Muscle layer of colon (tissue), 2 donors: ENCODE measurements around the gene TMEM40.
"Not testable (repeated sequence)": the region's sequence is repeated elsewhere in the genome, so short reads cannot be mapped to it uniquely, and the experiment has no call there.

ENCODE experiments used
- H3K27ac ChIP-seq: one replicate; pipeline ENCODE4 v1.7.0; 2013; ENCODE audit warnings: low read depth, mild to moderate bottlenecking, low read length, moderate library complexity
- H3K27me3 ChIP-seq, 2 donors: one replicate each; pipeline ENCODE4 v1.7.0; 2013; ENCODE audit warnings: low read length in 2 of 2, mild to moderate bottlenecking in 2 of 2; ENCODE audit not compliant: insufficient read depth in 2 of 2, control insufficient read depth in 1 of 2
- H3K36me3 ChIP-seq: one replicate; pipeline ENCODE4 v1.7.0; 2013; ENCODE audit warnings: mild to moderate bottlenecking, low read length; ENCODE audit not compliant: insufficient read depth
- H3K4me1 ChIP-seq: one replicate; pipeline ENCODE4 v1.7.0; 2013; ENCODE audit warnings: mild to moderate bottlenecking, low read length; ENCODE audit not compliant: insufficient read depth
- H3K4me3 ChIP-seq, 2 donors: one replicate each; pipeline ENCODE4 v1.7.0; 2013; ENCODE audit warnings: low read length in 2 of 2, low read depth in 1 of 2, mild to moderate bottlenecking in 1 of 2, moderate library complexity in 1 of 2
- H3K9ac ChIP-seq: one replicate; pipeline ENCODE4 v1.7.0; 2013; ENCODE audit warnings: low read length
- H3K9me3 ChIP-seq: one replicate; pipeline ENCODE4 v1.7.0; 2013; ENCODE audit warnings: mild to moderate bottlenecking, low read length
- donor health status: abdominal sarcoma.
- donor health status: Adenocarcinoma of cecum.

Gene TMEM40

GRCh38 chr3:12796171-12797123, 37.4 kb upstream of the TMEM40 start, which contains the start of gene CAND2:
CAND2 (plus strand) TSS chr3:12796680; CDS start chr3:12796721, 41 bp downstream.
- H3K27me3 ChIP-seq = no peaks in the 10 kb centered on the region
- H3K9me3 ChIP-seq = no peaks in the 10 kb centered on the region
- H3K27ac ChIP-seq = peak within 1 kb of the TSS; percentile 93
- peak within 1 kb of the TSS; percentile 53 for H3K9ac ChIP-seq
- peaks cover 13% of the 10 kb centered on the region for H3K4me1 ChIP-seq
- H3K4me3 ChIP-seq = peak within 1 kb of the TSS; percentile 70 to 74
- no peaks in the 10 kb centered on the region for H3K36me3 ChIP-seq

GRCh38 chr3:12793701-12794100, 34.6 kb upstream of the TMEM40 start:
- Histone ChIP-seq H3K4me3 (no peak overlapping the region), H3K27ac (no peak overlapping the region), H3K9ac (no peak overlapping the region), H3K36me3 (no peaks in the 10 kb centered on the region), H3K9me3 (no peaks in the 10 kb centered on the region), H3K4me1 (peaks cover 13% of the 10 kb centered on the region), H3K27me3 (no peaks in the 10 kb centered on the region)

- H3K27ac ChIP-seq = no peak overlapping the region
- H3K27me3 ChIP-seq = no peaks in the 10 kb centered on the region
- H3K4me1 ChIP-seq = peaks cover 4% of the 10 kb centered on the region
- no peak overlapping the region for H3K9ac ChIP-seq
- no peaks in the 10 kb centered on the region for H3K9me3 ChIP-seq
- no peak overlapping the region for H3K4me3 ChIP-seq
- H3K36me3 ChIP-seq = no peaks in the 10 kb centered on the region
Observed at GRCh38 chr3:12791430-12791829, 32.4 kb upstream of the TMEM40 start.

- not testable (repeated sequence) for H3K9me3 ChIP-seq, H3K36me3 ChIP-seq, H3K9ac ChIP-seq, H3K4me1 ChIP-seq, H3K27me3 ChIP-seq, H3K27ac ChIP-seq, H3K4me3 ChIP-seq
Observed at GRCh38 chr3:12787967-12788690, 29.1 kb upstream of the TMEM40 start.

- H3K4me3 ChIP-seq, H3K4me1 ChIP-seq, H3K9ac ChIP-seq, H3K36me3 ChIP-seq, H3K27me3 ChIP-seq, H3K27ac ChIP-seq, H3K9me3 ChIP-seq: not testable (repeated sequence)
Observed at GRCh38 chr3:12787346-12787745, 28.3 kb upstream of the TMEM40 start.

- H3K9me3 ChIP-seq = no peaks in the 10 kb centered on the region
- H3K27me3 ChIP-seq = no peaks in the 10 kb centered on the region
- H3K4me3 ChIP-seq = no peak overlapping the region
- no peak overlapping the region for H3K9ac ChIP-seq
- no peaks in the 10 kb centered on the region for H3K4me1 ChIP-seq
- no peak overlapping the region for H3K27ac ChIP-seq
- H3K36me3 ChIP-seq = no peaks in the 10 kb centered on the region
Observed at GRCh38 chr3:12785096-12785495, 26.0 kb upstream of the TMEM40 start.

GRCh38 chr3:12782172-12782815, 23.2 kb upstream of the TMEM40 start:
- H3K9me3 ChIP-seq = no peaks in the 10 kb centered on the region
- no peaks in the 10 kb centered on the region for H3K27me3 ChIP-seq
- no peak overlapping the region for H3K27ac ChIP-seq
- no peaks in the 10 kb centered on the region for H3K36me3 ChIP-seq
- no peak overlapping the region for H3K4me3 ChIP-seq
- no peak overlapping the region for H3K9ac ChIP-seq
- no peaks in the 10 kb centered on the region for H3K4me1 ChIP-seq

GRCh38 chr3:12780751-12781150, 21.7 kb upstream of the TMEM40 start:
- no peak overlapping the region for H3K4me3 ChIP-seq
- H3K27me3 ChIP-seq = no peaks in the 10 kb centered on the region
- no peak overlapping the region for H3K9ac ChIP-seq
- H3K4me1 ChIP-seq = no peaks in the 10 kb centered on the region
- no peaks in the 10 kb centered on the region for H3K9me3 ChIP-seq
- H3K36me3 ChIP-seq = no peaks in the 10 kb centered on the region
- no peak overlapping the region for H3K27ac ChIP-seq

- Histone ChIP-seq H3K27me3 (no peaks in the 10 kb centered on the region), H3K36me3 (no peaks in the 10 kb centered on the region), H3K9ac (no peak overlapping the region), H3K4me3 (no peak overlapping the region), H3K27ac (no peak overlapping the region), H3K9me3 (no peaks in the 10 kb centered on the region), H3K4me1 (peaks cover 3% of the 10 kb centered on the region)
Observed at GRCh38 chr3:12777171-12777570, 18.1 kb upstream of the TMEM40 start.

- H3K4me3 ChIP-seq, H3K36me3 ChIP-seq, H3K27ac ChIP-seq, H3K9ac ChIP-seq, H3K9me3 ChIP-seq, H3K27me3 ChIP-seq, H3K4me1 ChIP-seq: not testable (repeated sequence)
Observed at GRCh38 chr3:12775970-12776369, 16.9 kb upstream of the TMEM40 start.

- no peaks in the 10 kb centered on the region for H3K27me3 ChIP-seq
- no peak overlapping the region for H3K9ac ChIP-seq
- no peak overlapping the region for H3K4me3 ChIP-seq
- H3K27ac ChIP-seq = no peak overlapping the region
- peaks cover 3% of the 10 kb centered on the region for H3K4me1 ChIP-seq
- no peaks in the 10 kb centered on the region for H3K9me3 ChIP-seq
- no peaks in the 10 kb centered on the region for H3K36me3 ChIP-seq
Observed at GRCh38 chr3:12775226-12775625, 16.2 kb upstream of the TMEM40 start.
